HL-60 (cell line): ENCODE results near the gene HPN.
A peak's percentile ranks its signal among the peaks of the same experiment; 100 is the strongest.
"Not testable (repeated sequence)": the region's sequence is repeated elsewhere in the genome, so short reads cannot be mapped to it uniquely, and the experiment has no call there.

Source experiments
- DNase-seq, 2 experiments: peaks; one replicate each; pipeline ENCODE4 v3.0.0-alpha.2; 2010 to 2020; ENCODE audit warnings: low read depth in 1 of 2, low spot score in 1 of 2
- H3K27ac ChIP-seq: fragments of 250-450 bp; sonication (Bioruptor Pico); replicated peaks from 2 replicates; pipeline ENCODE4 v1.5.1; 2020; ENCODE audit warnings: mild to moderate bottlenecking, moderate library complexity
- H3K27me3 ChIP-seq: fragments of 250-450 bp; sonication (Bioruptor Pico); 2 replicates; pipeline ENCODE4 v1.5.1; 2021; ENCODE audit warnings: mild to moderate bottlenecking, moderate library complexity; ENCODE audit not compliant: insufficient read depth, poor library complexity, severe bottlenecking
- H3K4me3 ChIP-seq: replicated peaks from 2 replicates; pipeline ENCODE4 v1.5.1; 2011; ENCODE audit warnings: mild to moderate bottlenecking, control low read depth, low read length; ENCODE audit not compliant: insufficient read depth
- GABPA ChIP-seq: IDR thresholded peaks from 2 replicates; pipeline ENCODE4 v1.6.1; 2012; ENCODE audit warnings: low read depth
- POLR2AphosphoS5 ChIP-seq: IDR thresholded peaks from 2 replicates; pipeline ENCODE4 v1.6.1; 2012; ENCODE audit warnings: low read depth
- REST ChIP-seq: IDR thresholded peaks from 2 replicates; pipeline ENCODE4 v1.6.1; 2012; ENCODE audit warnings: low read depth; ENCODE audit not compliant: insufficient replicate concordance
- SPI1 ChIP-seq: IDR thresholded peaks from 2 replicates; pipeline ENCODE4 v1.6.1; 2012; ENCODE audit warnings: low read depth, mild to moderate bottlenecking, borderline replicate concordance
- TF ChIP-seq, protein P1 (sequence below): IDR thresholded peaks from one replicate; pipeline ENCODE4 v1.5.1; 2011; ENCODE audit warnings: low read length, control low read depth, inconsistent platforms; ENCODE audit not compliant: insufficient read depth

The HPN gene

GRCh38 chr19:35013041-35013819 is 28.3 kb upstream of the HPN start:
- H3K4me3 ChIP-seq, result no peak overlapping the region
- H3K27me3 ChIP-seq, result no peaks in the 10 kb centered on the region
- TF ChIP-seq, protein P1, sequence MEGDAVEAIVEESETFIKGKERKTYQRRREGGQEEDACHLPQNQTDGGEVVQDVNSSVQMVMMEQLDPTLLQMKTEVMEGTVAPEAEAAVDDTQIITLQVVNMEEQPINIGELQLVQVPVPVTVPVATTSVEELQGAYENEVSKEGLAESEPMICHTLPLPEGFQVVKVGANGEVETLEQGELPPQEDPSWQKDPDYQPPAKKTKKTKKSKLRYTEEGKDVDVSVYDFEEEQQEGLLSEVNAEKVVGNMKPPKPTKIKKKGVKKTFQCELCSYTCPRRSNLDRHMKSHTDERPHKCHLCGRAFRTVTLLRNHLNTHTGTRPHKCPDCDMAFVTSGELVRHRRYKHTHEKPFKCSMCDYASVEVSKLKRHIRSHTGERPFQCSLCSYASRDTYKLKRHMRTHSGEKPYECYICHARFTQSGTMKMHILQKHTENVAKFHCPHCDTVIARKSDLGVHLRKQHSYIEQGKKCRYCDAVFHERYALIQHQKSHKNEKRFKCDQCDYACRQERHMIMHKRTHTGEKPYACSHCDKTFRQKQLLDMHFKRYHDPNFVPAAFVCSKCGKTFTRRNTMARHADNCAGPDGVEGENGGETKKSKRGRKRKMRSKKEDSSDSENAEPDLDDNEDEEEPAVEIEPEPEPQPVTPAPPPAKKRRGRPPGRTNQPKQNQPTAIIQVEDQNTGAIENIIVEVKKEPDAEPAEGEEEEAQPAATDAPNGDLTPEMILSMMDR, result peak; percentile 68
- 0 out of 2 replicates have a peak, but pooled peaks have one; percentile 19 for TF ChIP-seq POLR2AphosphoS5
- no peak for TF ChIP-seq GABPA
- peak in 1 of 2 experiments; percentile 50 for DNase-seq
- H3K27ac ChIP-seq, result no peak overlapping the region

GRCh38 chr19:35013820-35014754 is 27.4 kb upstream of the HPN start:
- peak overlapping the region; percentile 55 for H3K27ac ChIP-seq
- no peak for TF ChIP-seq GABPA
- TF ChIP-seq, protein P1, result no peak
- TF ChIP-seq SPI1, result no peak
- peak; percentile 48; the same call in 1 of the 2 replicates for TF ChIP-seq POLR2AphosphoS5
- no peak for TF ChIP-seq REST
- peak; percentile 81 to 88 for DNase-seq
- H3K4me3 ChIP-seq, result no peak overlapping the region
- no peaks in the 10 kb centered on the region for H3K27me3 ChIP-seq

DNA sequence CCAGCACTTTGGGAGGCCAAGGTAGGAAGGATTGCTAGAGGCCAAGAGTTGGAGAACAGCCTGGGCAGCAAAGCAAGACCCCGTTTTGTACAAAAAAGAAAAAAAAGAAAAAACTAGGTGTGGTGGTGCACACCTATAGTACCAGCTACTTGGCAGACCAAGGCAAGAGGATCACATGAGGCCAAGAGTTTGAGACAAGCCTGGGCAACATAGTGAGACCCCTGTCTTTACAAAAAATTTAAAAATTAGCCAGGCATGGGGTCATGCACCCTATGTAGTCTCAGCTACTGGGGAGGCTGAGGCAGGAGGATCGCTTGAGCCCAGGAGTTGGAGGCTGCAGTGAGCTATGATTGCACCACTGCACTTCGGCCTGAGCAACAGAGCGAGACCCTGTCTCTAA is 26.7 kb upstream of the HPN start:
- DNase-seq, H3K27me3 ChIP-seq, H3K4me3 ChIP-seq: not testable (repeated sequence)
- peak overlapping the region; percentile 55; the same call in 1 of the 2 replicates for H3K27ac ChIP-seq

- H3K4me3 ChIP-seq, result no peak overlapping the region
Measured at GRCh38 chr19:35015270-35015953, 26.1 kb upstream of the HPN start.

More at GRCh38 chr19:35015270-35015953, 26.1 kb upstream of the HPN start:
- Histone ChIP-seq H3K27me3 (no peaks in the 10 kb centered on the region), H3K27ac (no peak overlapping the region)
- TF ChIP-seq, protein P1, result no peak
- no peak for DNase-seq
